NCI-H526 treated with DMSO at 0.1 percent for 48 hours (cell line): ENCODE data around the gene ROPN1B.
"Not testable (repeated sequence)": the region's sequence is repeated elsewhere in the genome, so short reads cannot be mapped to it uniquely, and the experiment has no call there.

Experiments used
- DNase-seq: peaks from one replicate; lab custom pipeline; 2025; lab: John Stamatoyannopoulos, UW

Gene ROPN1B

GRCh38 chr3:125958511-125959316, 10.3 kb upstream of the ROPN1B start:
- no peak for DNase-seq

- no peak for DNase-seq
These were observed 9.5 kb upstream of the ROPN1B start for GRCh38 chr3:125959317-125960065.

- DNase-seq, result no peak
These were observed 8.9 kb upstream of the ROPN1B start for GRCh38 chr3:125960066-125960424.

GRCh38 chr3:125960456-125961288, 8.3 kb upstream of the ROPN1B start:
- no peak for DNase-seq

- DNase-seq, result no peak
These were observed 7.7 kb upstream of the ROPN1B start for GRCh38 chr3:125961289-125961589.

- not testable (repeated sequence) for DNase-seq
These were observed 5.1 kb upstream of the ROPN1B start for GRCh38 chr3:125963834-125964233.

GRCh38 chr3:125965505-125965904, 3.5 kb upstream of the ROPN1B start:
- DNase-seq, result no peak

GRCh38 chr3:125967156-125967555, 1.8 kb upstream of the ROPN1B start:
- peak; percentile 87 for DNase-seq

- DNase-seq, result not testable (repeated sequence)
These were observed 857 bp upstream of the ROPN1B start for GRCh38 chr3:125968121-125968520.

GRCh38 chr3:125971997-125972944, 3.3 kb downstream of the ROPN1B start:
- DNase-seq, result peak; percentile 31

GRCh38 chr3:125975245-125976002, 6.4 kb downstream of the ROPN1B start:
- DNase-seq, result not testable (repeated sequence)

- not testable (repeated sequence) for DNase-seq
These were observed 7.0 kb downstream of the ROPN1B start for GRCh38 chr3:125976003-125976390.

GRCh38 chr3:125977104-125977503, 8.1 kb downstream of the ROPN1B start:
- DNase-seq, result not testable (repeated sequence)

- DNase-seq, result not testable (repeated sequence)
These were observed 16.0 kb downstream of the ROPN1B start for GRCh38 chr3:125984951-125985350.

GRCh38 chr3:125990253-125990970, 21.4 kb downstream of the ROPN1B start:
- peak; percentile 86 for DNase-seq

- DNase-seq, result not testable (repeated sequence)
These were observed 27.8 kb downstream of the ROPN1B start for GRCh38 chr3:125996751-125997150.

GRCh38 chr3:126002189-126002588, 33.2 kb downstream of the ROPN1B start:
- DNase-seq, result no peak

- no peak for DNase-seq
These were observed 34.6 kb downstream of the ROPN1B start for GRCh38 chr3:126003447-126004190.

- DNase-seq, result no peak
These were observed 35.2 kb downstream of the ROPN1B start for GRCh38 chr3:126004217-126004616.
